Measurements from ENCODE around the gene PLA2G2D. TPM values are rescaled to one million over a fixed set of nuclear protein-coding genes. Genes with fewer than 3 reads are reported as not detected.

PLA2G2D gene
- total RNA-seq, 2 donors from 2014 or later = not detected

- DNase-seq (no peak), ATAC-seq (no peak)
- Histone ChIP-seq H3K27ac (no peak overlapping the region), H3K27me3 (no peaks in the 10 kb centered on the region), H3K4me3 (no peak overlapping the region), H3K4me1 (peaks cover 8% of the 10 kb centered on the region), H3K9me3 (no peaks in the 10 kb centered on the region), H3K36me3 (replicated peaks in 1 of 2; ENCODE audit: insufficient read depth in 1 of 2, low read depth in 2 of 2) (no peaks in the 10 kb centered on the region)
- no peak for TF ChIP-seq CTCF (IDR thresholded peaks at IDR 0.05)
- no peak for TF ChIP-seq POLR2A (IDR thresholded peaks at IDR 0.05)
- 28 to 31% methylated on average over 10 to 15 of the region's 15 CpGs for WGBS, 2 donors
- intact Hi-C loops (cut with DNase I) = no loop called here
Observed at GRCh38 chr1:20114021-20114648, 5.2 kb downstream of the PLA2G2D start.

GRCh38 chr1:20112279-20113000, 6.9 kb downstream of the PLA2G2D start:
- H3K4me1 ChIP-seq = peaks cover 8% of the 10 kb centered on the region

GRCh38 chr1:20111452-20111851, 7.9 kb downstream of the PLA2G2D start:
- DNase-seq = no peak
- Histone ChIP-seq H3K4me1 (peaks cover 8% of the 10 kb centered on the region), H3K27ac (no peak overlapping the region), H3K27me3 (no peaks in the 10 kb centered on the region), H3K36me3 (replicated peaks in 1 of 2; ENCODE audit: insufficient read depth in 1 of 2, low read depth in 2 of 2) (no peaks in the 10 kb centered on the region), H3K9me3 (no peaks in the 10 kb centered on the region), H3K4me3 (no peak overlapping the region)
- intact Hi-C loops (cut with DNase I) = no loop called here
- WGBS, 2 donors = 89 to 91% methylated on average over 5 of the region's 5 CpGs
- ATAC-seq = no peak
- TF ChIP-seq CTCF (IDR thresholded peaks at IDR 0.05) (no peak), POLR2A (IDR thresholded peaks at IDR 0.05) (no peak)

More at GRCh38 chr1:20112279-20113000, 6.9 kb downstream of the PLA2G2D start:
- TF ChIP-seq POLR2A (IDR thresholded peaks at IDR 0.05) (no peak), CTCF (IDR thresholded peaks at IDR 0.05) (no peak)
- Histone ChIP-seq H3K27me3 (no peaks in the 10 kb centered on the region), H3K27ac (no peak overlapping the region), H3K4me3 (no peak overlapping the region), H3K36me3 (replicated peaks in 1 of 2; ENCODE audit: insufficient read depth in 1 of 2, low read depth in 2 of 2) (no peaks in the 10 kb centered on the region), H3K9me3 (no peaks in the 10 kb centered on the region)
- no peak for ATAC-seq
- intact Hi-C loops (cut with DNase I) = no loop called here
- WGBS, 2 donors = 79 to 88% methylated on average over 1 to 3 of the region's 3 CpGs
- no peak for DNase-seq

- H3K4me1 ChIP-seq = peaks cover 8% of the 10 kb centered on the region
- ATAC-seq (no peak), DNase-seq (no peak)
- TF ChIP-seq CTCF (IDR thresholded peaks at IDR 0.05) (no peak), POLR2A (IDR thresholded peaks at IDR 0.05) (no peak)
- H3K36me3 ChIP-seq (replicated peaks in 1 of 2; ENCODE audit: insufficient read depth in 1 of 2, low read depth in 2 of 2) = no peaks in the 10 kb centered on the region
- H3K9me3 ChIP-seq = no peaks in the 10 kb centered on the region
- no peak overlapping the region for H3K4me3 ChIP-seq
- intact Hi-C loops (cut with DNase I) = no loop called here
- 79 to 84% methylated on average over 12 of the region's 12 CpGs for WGBS, 2 donors
- H3K27me3 ChIP-seq = no peaks in the 10 kb centered on the region
- no peak overlapping the region for H3K27ac ChIP-seq
Observed at GRCh38 chr1:20110679-20111078, 8.7 kb downstream of the PLA2G2D start.

Measured in body of pancreas (tissue), 4 donors.